ENCODE data around the gene SH3PXD2A. TPM values are rescaled to one million over a fixed set of nuclear protein-coding genes. Genes with fewer than 3 reads are reported as not detected.

The SH3PXD2A gene
- total and polyA plus RNA-seq, 10 of the 15 experiments (the other 5 are each of a cell fraction or from before 2014, with no cell fraction given) = 0.63 to 14.0 (median 4.4) TPM

GRCh38 chr10:103676058-103676785 lies 179.2 kb downstream of the SH3PXD2A start (continued):
- no peak for TF ChIP-seq JUND (IDR thresholded peaks at IDR 0.05; ENCODE audit: low read depth, low read length)

- in situ Hi-C loops (cut with MboI) (no loop called here), intact Hi-C loops (cut with micrococcal nuclease; ENCODE audit: unreplicated experiment) (no loop called here)
- POLR2A ChIA-PET = no interaction called here
- Histone ChIP-seq H3K4me3 (no peak overlapping the region), H3K36me3 (ENCODE audit: control insufficient read depth in 2 of 2, insufficient read depth in 2 of 2, low read length in 1 of 2) (peaks cover 5 to 14% of the 10 kb centered on the region in 2 experiments; a peak in 3 of 4 replicates), H3K9me3 (replicated peaks; ENCODE audit: control insufficient read depth, insufficient read depth, low read length) (no peaks in the 10 kb centered on the region), H3K27ac (ENCODE audit: control insufficient read depth, insufficient read depth) (no peak overlapping the region), H3K4me1 (ENCODE audit: control insufficient read depth, insufficient read depth, low read length) (peaks cover 9% of the 10 kb centered on the region), H4K20me1 (ENCODE audit: control insufficient read depth, insufficient read depth) (no peaks in the 10 kb centered on the region; the same call in 1 of the 2 replicates), H3K79me2 (ENCODE audit: control insufficient read depth, insufficient read depth, low read length) (peaks cover 20% of the 10 kb centered on the region), H2AFZ (ENCODE audit: control insufficient read depth, low read depth, low read length) (no peak overlapping the region), H3K9ac (ENCODE audit: control insufficient read depth, insufficient read depth, low read length) (no peak overlapping the region), H3K4me2 (ENCODE audit: control insufficient read depth, insufficient read depth) (no peak overlapping the region), H3K27me3 (replicated peaks in 1 of 2; ENCODE audit: control insufficient read depth in 2 of 2, insufficient read depth in 2 of 2, low read length in 1 of 2) (no peaks in the 10 kb centered on the region)
- TF ChIP-seq NR2F1 (conservative IDR thresholded peaks at IDR 0.05) (no peak), RBBP5 (conservative IDR thresholded peaks at IDR 0.05) (no peak), ZNF274 (IDR thresholded peaks at IDR 0.05; ENCODE audit: insufficient read depth, insufficient read length) (no peak), EGR1 (IDR thresholded peaks at IDR 0.05; ENCODE audit: borderline replicate concordance in 1 of 2, low read depth in 2 of 2, low read length in 2 of 2) (no peak), SPI1 (IDR thresholded peaks at IDR 0.05; ENCODE audit: borderline replicate concordance, insufficient read depth, low read depth, low read length) (no peak), NR2C2 (IDR thresholded peaks at IDR 0.05; ENCODE audit: borderline replicate concordance, control insufficient read depth, insufficient read length, low read depth) (no peak), STAT3 (IDR thresholded peaks at IDR 0.05; ENCODE audit: low read depth, low read length) (no peak), JUND (IDR thresholded peaks at IDR 0.05; ENCODE audit: low read depth, low read length) (no peak), IKZF1 (conservative IDR thresholded peaks at IDR 0.05) (no peak), SRF (IDR thresholded peaks at IDR 0.05; ENCODE audit: low read depth in 2 of 2, low read length in 2 of 2) (no peak), E2F8 (IDR thresholded peaks at IDR 0.05; ENCODE audit: low read depth, partially characterized antibody) (no peak), ZNF217 (IDR thresholded peaks at IDR 0.05) (no peak), WRNIP1 (IDR thresholded peaks at IDR 0.05; ENCODE audit: borderline replicate concordance, low read depth, low read length) (no peak), NKRF (conservative IDR thresholded peaks at IDR 0.05) (no peak)
- DNase-seq (ENCODE audit: low read depth, low spot score) (no peak), ATAC-seq (no peak), FAIRE-seq (no peak)
- RAD21 ChIA-PET (ENCODE audit: unreplicated experiment) = no interaction called here
- SMC1A ChIA-PET (ENCODE audit: uncharacterized antibody, unreplicated experiment) = no interaction called here
- WGBS (ENCODE audit: insufficient coverage, insufficient replicate concordance, low lambda C conversion rate, missing lambda C conversion rate) = 61% methylated on average over 3 of the region's 3 CpGs
- no TSS peak for BruUV-seq (replicated peaks)
- CTCF ChIA-PET = interaction anchor here (2.0 kb wide), 1 partner anchor 13 kb away, joined by 14 read pairs; no protein-coding TSS in a partner anchor
Measured at GRCh38 chr10:103673606-103674005, 181.8 kb downstream of the SH3PXD2A start.

Data from GM12878 (cell line).